IMR-90 (cell line): ENCODE measurements around the gene CPNE1. TPM values are rescaled to one million over a fixed set of nuclear protein-coding genes. Genes with fewer than 3 reads are reported as not detected.

Experiments used
- ATAC-seq: fragments of 200-7000 bp; cut with Tn5 transposase; 2 replicates; pipeline ENCODE4 v1.9.1; 2020; ENCODE audit warnings: low read depth, mild to moderate bottlenecking, moderate library complexity
- BruUV-seq: library from RNA; stranded (reverse); fragments of 400-500 nt; replicated peaks from 2 replicates; lab custom pipeline; 2021; lab: Mats Ljungman, UMichigan
- CTCF ChIA-PET: fragments of 300-600 bp; formaldehyde crosslinking; extraction: SDS; loops from one replicate; lab custom pipeline; 2021; ENCODE audit warnings: antibody characterized with exemption; lab: Yijun Ruan, JAX
- POLR2A ChIA-PET: fragments of 300-600 bp; sonication (Branson Sonifier 250); formaldehyde crosslinking; loops from one replicate; lab custom pipeline; 2022; ENCODE audit warnings: antibody characterized with exemption; ENCODE audit not compliant: unreplicated experiment; lab: Charles Lee
- DNase-seq: peaks from one replicate; pipeline ENCODE4 v3.0.0; 2013
- H2AFZ ChIP-seq: replicated peaks from 2 replicates; pipeline ENCODE3; 2013; ENCODE audit warnings: low read length, mild to moderate bottlenecking; ENCODE audit not compliant: poor library complexity
- H2AK5ac ChIP-seq: 2 replicates; pipeline ENCODE4 v1.6.1; 2013; ENCODE audit warnings: low read depth, low read length, inconsistent platforms
- H2AK9ac ChIP-seq: replicated peaks from 2 replicates; pipeline ENCODE3; 2013; ENCODE audit warnings: mild to moderate bottlenecking, low read depth, low read length, moderate library complexity; ENCODE audit not compliant: poor library complexity
- H2BK120ac ChIP-seq: 2 replicates; pipeline ENCODE4 v1.6.1; 2013; ENCODE audit warnings: low read depth, low read length, inconsistent platforms
- H2BK15ac ChIP-seq: 3 replicates; pipeline ENCODE4 v1.6.1; 2013; ENCODE audit warnings: low read depth, low read length, inconsistent platforms
- H2BK20ac ChIP-seq: 2 replicates; pipeline ENCODE4 v1.6.1; 2013; ENCODE audit warnings: low read depth, mild to moderate bottlenecking, inconsistent platforms, low read length, moderate library complexity
- H2BK5ac ChIP-seq: 2 replicates; pipeline ENCODE4 v1.6.1; 2013; ENCODE audit warnings: mild to moderate bottlenecking, low read depth, low read length, inconsistent platforms; ENCODE audit not compliant: poor library complexity, severe bottlenecking
- H3K14ac ChIP-seq: replicated peaks from 2 replicates; pipeline ENCODE4 v1.6.1; 2013; ENCODE audit warnings: low read depth, low read length, inconsistent platforms
- H3K18ac ChIP-seq: 2 replicates; pipeline ENCODE4 v1.6.1; 2013; ENCODE audit warnings: low read depth, low read length, control low read depth
- H3K23ac ChIP-seq: 2 replicates; pipeline ENCODE4 v1.6.1; 2013; ENCODE audit warnings: low read depth, low read length, inconsistent platforms
- H3K27ac ChIP-seq: 2 replicates; pipeline ENCODE4 v1.5.1; 2013; ENCODE audit warnings: mild to moderate bottlenecking, control low read depth, low read length; ENCODE audit not compliant: insufficient read depth
- H3K27me3 ChIP-seq: 2 replicates; pipeline ENCODE4 v1.6.1; 2013; ENCODE audit warnings: low read length; ENCODE audit not compliant: control insufficient read depth, insufficient read depth
- H3K36me3 ChIP-seq: 2 replicates; pipeline ENCODE4 v1.6.1; 2013; ENCODE audit warnings: low read length, mixed read lengths; ENCODE audit not compliant: control insufficient read depth, insufficient read depth
- H3K4ac ChIP-seq: 2 replicates; pipeline ENCODE4 v1.6.1; 2013; ENCODE audit warnings: low read depth, low read length, inconsistent platforms
- H3K4me1 ChIP-seq: 2 replicates; pipeline ENCODE4 v1.6.1; 2013; ENCODE audit warnings: low read length, mixed read lengths; ENCODE audit not compliant: control insufficient read depth, insufficient read depth
- H3K4me2 ChIP-seq: 2 replicates; pipeline ENCODE4 v1.6.1; 2013; ENCODE audit warnings: low read depth, mild to moderate bottlenecking, control low read depth, low read length, moderate library complexity
- H3K4me3 ChIP-seq: 2 replicates; pipeline ENCODE4 v1.5.1; 2013; ENCODE audit warnings: low read depth, mild to moderate bottlenecking, control low read depth, low read length, moderate library complexity; ENCODE audit not compliant: insufficient read depth
- H3K56ac ChIP-seq: 2 replicates; pipeline ENCODE4 v1.6.1; 2013; ENCODE audit warnings: low read length, inconsistent platforms; ENCODE audit not compliant: insufficient read depth; ENCODE audit errors: extremely low read depth
- H3K79me1 ChIP-seq, 2 experiments: 2 replicates each; pipeline ENCODE4 v1.6.1; 2013; ENCODE audit warnings: low read length in 2 of 2, inconsistent platforms in 1 of 2, low read depth in 1 of 2
- H3K9ac ChIP-seq: 2 replicates; pipeline ENCODE4 v1.6.1; 2013; ENCODE audit warnings: low read depth, low read length, control low read depth
- H3K9me1 ChIP-seq: 2 replicates; pipeline ENCODE4 v1.6.1; 2013; ENCODE audit warnings: low read length, inconsistent platforms; ENCODE audit not compliant: insufficient read depth
- H3K9me3 ChIP-seq: 2 replicates; pipeline ENCODE4 v1.6.1; 2013; ENCODE audit warnings: low read length; ENCODE audit not compliant: control insufficient read depth, insufficient read depth
- H4K20me1 ChIP-seq: 2 replicates; pipeline ENCODE4 v1.6.1; 2013; ENCODE audit warnings: low read length, inconsistent platforms; ENCODE audit not compliant: insufficient read depth
- H4K5ac ChIP-seq: 2 replicates; pipeline ENCODE4 v1.6.1; 2013; ENCODE audit warnings: mild to moderate bottlenecking, low read depth, low read length, control low read depth
- H4K8ac ChIP-seq, 2 experiments: 2 replicates each; pipeline ENCODE4 v1.6.1; 2013; ENCODE audit warnings: low read depth in 2 of 2, low read length in 2 of 2, control low read depth in 1 of 2, inconsistent platforms in 1 of 2
- H4K91ac ChIP-seq: 2 replicates; pipeline ENCODE4 v1.6.1; 2013; ENCODE audit warnings: low read depth, low read length, inconsistent platforms; ENCODE audit not compliant: insufficient read depth
- BHLHE40 ChIP-seq: fragments of 150-350 bp; IDR thresholded peaks from 2 replicates; pipeline ENCODE4 v1.6.1; 2016; ENCODE audit warnings: mild to moderate bottlenecking, low read depth, low read length
- CEBPB ChIP-seq: IDR thresholded peaks from 2 replicates; pipeline ENCODE4 v1.6.1; 2012; ENCODE audit warnings: low read depth, low read length, improper control_type of control experiment
- CHD1 ChIP-seq: IDR thresholded peaks from 2 replicates; pipeline ENCODE4 v1.6.1; 2012; ENCODE audit warnings: low read depth, low read length, improper control_type of control experiment
- ELK1 ChIP-seq: fragments of 150-350 bp; IDR thresholded peaks from 2 replicates; pipeline ENCODE4 v1.6.1; 2016; ENCODE audit warnings: low read depth, mild to moderate bottlenecking, low read length, moderate library complexity, borderline replicate concordance
- FOS ChIP-seq: fragments of 150-350 bp; IDR thresholded peaks from 2 replicates; pipeline ENCODE4 v1.6.1; 2016; ENCODE audit warnings: low read depth, low read length
- MAFK ChIP-seq: IDR thresholded peaks from 2 replicates; pipeline ENCODE4 v1.6.1; 2012; ENCODE audit warnings: low read depth, low read length, improper control_type of control experiment
- MAZ ChIP-seq: IDR thresholded peaks from 2 replicates; pipeline ENCODE4 v1.6.1; 2012; ENCODE audit warnings: low read depth, mild to moderate bottlenecking, low read length, improper control_type of control experiment, moderate library complexity, borderline replicate concordance
- MXI1 ChIP-seq: IDR thresholded peaks from 2 replicates; pipeline ENCODE4 v1.6.1; 2012; ENCODE audit warnings: low read depth, mild to moderate bottlenecking, low read length, moderate library complexity, borderline replicate concordance
- NFE2L2 ChIP-seq: fragments of 150-350 bp; IDR thresholded peaks from 2 replicates; pipeline ENCODE4 v1.6.1; 2016; ENCODE audit warnings: low read depth, mild to moderate bottlenecking, low read length
- POLR2A ChIP-seq: IDR thresholded peaks from 2 replicates; pipeline ENCODE4 v1.6.1; 2012; ENCODE audit warnings: mild to moderate bottlenecking, low read depth, low read length
- RAD21 ChIP-seq: IDR thresholded peaks from 2 replicates; pipeline ENCODE4 v1.6.1; 2012; ENCODE audit warnings: low read length, improper control_type of control experiment
- RCOR1 ChIP-seq: IDR thresholded peaks from 2 replicates; pipeline ENCODE4 v1.6.1; 2012; ENCODE audit warnings: mild to moderate bottlenecking, low read length, improper control_type of control experiment; ENCODE audit not compliant: insufficient replicate concordance
- RFX5 ChIP-seq: IDR thresholded peaks from 2 replicates; pipeline ENCODE4 v1.8.0; 2012; ENCODE audit warnings: low read depth, mild to moderate bottlenecking, low read length, moderate library complexity
- SMC3 ChIP-seq: fragments of 150-350 bp; IDR thresholded peaks from 2 replicates; pipeline ENCODE4 v1.6.1; 2016; ENCODE audit warnings: low read depth, mild to moderate bottlenecking, antibody characterized with exemption, low read length, moderate library complexity
- WGBS, 2 experiments: methylation state at CpG; one replicate each; pipeline versions ENCODE4 v1.1.5 to v1.1.7; 2013; ENCODE audit warnings: missing lambda C conversion rate in 2 of 2; ENCODE audit not compliant: insufficient read length in 1 of 2; ENCODE audit errors: extremely low coverage in 2 of 2; 5-methylcytosine and 5-hydroxymethylcytosine counted together
- dilution Hi-C: fragments of 300-500 bp; cut with HindIII; formaldehyde crosslinking; loops from one replicate; pipeline ENCODE4 v1.14.3; 2018; ENCODE audit warnings: low sequenced_read_pairs; ENCODE audit not compliant: unreplicated experiment
- in situ Hi-C: fragments of 300-500 bp; cut with MboI; formaldehyde crosslinking; loops from 3 replicates; pipeline ENCODE4 v1.14.3; 2019; ENCODE audit warnings: low sequenced_read_pairs, inconsistent platforms, mixed read lengths
- intact Hi-C: fragments of 100-400 bp; cut with micrococcal nuclease; formaldehyde crosslinking; loops from 2 replicates; pipeline ENCODE4 v1.10.0; 2022
- polyA plus RNA-seq, 3 experiments: library from polyadenylated mRNA; depleted of rRNA; stranded (reverse); fragments of >200 nt; gene quantifications; 2 replicates each; pipeline ENCODE4 v1.2.3, GENCODE V29; 2012; ENCODE audit warnings: low replicate concordance in 1 of 3
- total RNA-seq: library from RNA; depleted of rRNA; stranded (reverse); fragments of >200 nt; gene quantifications from 2 replicates; pipeline ENCODE4 v1.2.3, GENCODE V29; 2012
- TF ChIP-seq, protein P1 (sequence below): fragments of 150-350 bp; IDR thresholded peaks from 2 replicates; pipeline ENCODE4 v1.6.1; 2017; ENCODE audit warnings: mild to moderate bottlenecking, antibody characterized with exemption, low read length, low read depth
- TF ChIP-seq, protein P2 (sequence below): conservative IDR thresholded peaks from 2 replicates; pipeline ENCODE4 v1.5.1; 2012; ENCODE audit warnings: mild to moderate bottlenecking, low read depth, low read length, improper control_type of control experiment

Gene CPNE1
- total and polyA plus RNA-seq, 2 of the 4 experiments (the other 2 are of a cell fraction) = 163 to 165 TPM

- Histone ChIP-seq H3K79me1 (peaks cover 17 to 50% of the 10 kb centered on the region in 2 experiments), H4K91ac (no peak overlapping the region), H2AK9ac (no peak overlapping the region), H3K56ac (no peak overlapping the region), H4K20me1 (peaks cover 79% of the 10 kb centered on the region), H3K4ac (no peak overlapping the region), H3K9me1 (no peaks in the 10 kb centered on the region), H3K4me2 (no peak overlapping the region), H4K8ac (no peak overlapping the region), H3K14ac (no peak overlapping the region), H3K4me1 (no peaks in the 10 kb centered on the region), H3K27me3 (no peaks in the 10 kb centered on the region), H2AFZ (no peak overlapping the region), H3K4me3 (no peak overlapping the region), H2BK15ac (no peak overlapping the region), H3K9ac (no peak overlapping the region), H3K23ac (no peak overlapping the region), H4K5ac (no peak overlapping the region), H3K9me3 (no peaks in the 10 kb centered on the region), H2BK20ac (no peak overlapping the region), H3K18ac (no peak overlapping the region), H2BK5ac (no peak overlapping the region), H2BK120ac (no peak overlapping the region), H3K27ac (no peak overlapping the region), H2AK5ac (no peak overlapping the region), H3K36me3 (peaks cover 69% of the 10 kb centered on the region)
- ChIA-PET POLR2A (no interaction called here), CTCF (interaction anchor here (1.1 kb wide), 1 partner anchor 10 kb away, joined by 3 read pairs; no protein-coding TSS in a partner anchor)
- ATAC-seq (no peak), DNase-seq (no peak)
- dilution Hi-C loops = no loop called here
- in situ Hi-C loops = no loop called here
- BruUV-seq = no TSS peak
- intact Hi-C loops = no loop called here
- TF ChIP-seq CEBPB (no peak), CHD1 (no peak), POLR2A (no peak), MXI1 (no peak), FOS (no peak), RAD21 (no peak), MAZ (no peak), RCOR1 (no peak), BHLHE40 (no peak), NFE2L2 (no peak), RFX5 (no peak), MAFK (no peak), ELK1 (no peak), SMC3 (no peak)
- TF ChIP-seq, protein P1, sequence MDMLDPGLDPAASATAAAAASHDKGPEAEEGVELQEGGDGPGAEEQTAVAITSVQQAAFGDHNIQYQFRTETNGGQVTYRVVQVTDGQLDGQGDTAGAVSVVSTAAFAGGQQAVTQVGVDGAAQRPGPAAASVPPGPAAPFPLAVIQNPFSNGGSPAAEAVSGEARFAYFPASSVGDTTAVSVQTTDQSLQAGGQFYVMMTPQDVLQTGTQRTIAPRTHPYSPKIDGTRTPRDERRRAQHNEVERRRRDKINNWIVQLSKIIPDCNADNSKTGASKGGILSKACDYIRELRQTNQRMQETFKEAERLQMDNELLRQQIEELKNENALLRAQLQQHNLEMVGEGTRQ = no peak
- TF ChIP-seq, protein P2, sequence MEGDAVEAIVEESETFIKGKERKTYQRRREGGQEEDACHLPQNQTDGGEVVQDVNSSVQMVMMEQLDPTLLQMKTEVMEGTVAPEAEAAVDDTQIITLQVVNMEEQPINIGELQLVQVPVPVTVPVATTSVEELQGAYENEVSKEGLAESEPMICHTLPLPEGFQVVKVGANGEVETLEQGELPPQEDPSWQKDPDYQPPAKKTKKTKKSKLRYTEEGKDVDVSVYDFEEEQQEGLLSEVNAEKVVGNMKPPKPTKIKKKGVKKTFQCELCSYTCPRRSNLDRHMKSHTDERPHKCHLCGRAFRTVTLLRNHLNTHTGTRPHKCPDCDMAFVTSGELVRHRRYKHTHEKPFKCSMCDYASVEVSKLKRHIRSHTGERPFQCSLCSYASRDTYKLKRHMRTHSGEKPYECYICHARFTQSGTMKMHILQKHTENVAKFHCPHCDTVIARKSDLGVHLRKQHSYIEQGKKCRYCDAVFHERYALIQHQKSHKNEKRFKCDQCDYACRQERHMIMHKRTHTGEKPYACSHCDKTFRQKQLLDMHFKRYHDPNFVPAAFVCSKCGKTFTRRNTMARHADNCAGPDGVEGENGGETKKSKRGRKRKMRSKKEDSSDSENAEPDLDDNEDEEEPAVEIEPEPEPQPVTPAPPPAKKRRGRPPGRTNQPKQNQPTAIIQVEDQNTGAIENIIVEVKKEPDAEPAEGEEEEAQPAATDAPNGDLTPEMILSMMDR = no peak
- WGBS, 2 experiments = no CpG with 5 or more reads among the region's 6 CpGs
These were observed 47.0 kb upstream of the CPNE1 start for GRCh38 chr20:35711588-35712209.
